ENCODE data around the gene FGD5.

The FGD5 gene

GRCh38 chr3:14907043-14907966 is 88.5 kb downstream of the FGD5 start:
- DNase-seq, result peak; percentile 10

GRCh38 chr3:14909250-14909649 is 90.5 kb downstream of the FGD5 start:
- peak; percentile 17 for DNase-seq

GRCh38 chr3:14911651-14912050 is 92.9 kb downstream of the FGD5 start:
- no peak for DNase-seq

DNA sequence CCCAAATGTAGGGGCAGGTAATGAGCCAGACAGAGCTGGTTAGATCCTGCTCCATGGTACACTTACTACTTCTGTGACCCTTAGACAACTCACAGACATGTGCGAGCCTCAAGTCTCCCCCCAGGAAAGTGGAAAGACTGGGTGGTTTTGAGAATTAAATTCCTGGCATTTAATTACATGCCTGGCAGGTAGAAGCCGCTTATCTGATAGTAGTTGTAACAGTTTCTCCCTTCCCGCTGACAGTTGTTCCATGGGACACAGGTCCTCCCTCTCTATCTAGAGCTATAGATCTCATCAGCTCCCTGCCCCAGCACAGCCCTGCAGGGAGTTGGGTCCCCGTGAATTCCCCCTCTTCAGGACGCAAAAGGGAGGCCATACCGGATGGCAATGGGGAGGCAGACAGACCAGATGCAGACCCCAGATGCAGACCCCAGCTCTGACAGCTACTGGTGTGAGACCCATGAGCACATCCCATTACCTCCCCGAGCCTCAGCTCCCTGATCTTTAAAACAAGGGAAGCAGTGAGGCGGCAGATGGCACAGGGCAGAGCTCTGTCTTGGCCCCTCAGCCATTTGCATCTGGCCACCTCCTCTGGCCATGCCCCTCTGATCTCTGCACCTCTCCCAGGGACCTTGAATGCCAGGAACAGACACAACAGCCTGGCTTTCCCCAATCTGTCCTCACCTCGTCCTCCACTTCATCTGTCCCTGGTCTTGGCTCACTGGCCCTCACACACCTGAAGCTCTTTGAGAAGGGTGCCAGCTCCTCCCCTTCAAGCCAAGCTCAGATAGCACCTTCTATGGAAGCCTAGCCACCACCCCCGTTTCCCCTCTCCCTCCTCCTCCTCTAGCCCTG is 94.5 kb downstream of the FGD5 start:
- no peak for DNase-seq

DNA sequence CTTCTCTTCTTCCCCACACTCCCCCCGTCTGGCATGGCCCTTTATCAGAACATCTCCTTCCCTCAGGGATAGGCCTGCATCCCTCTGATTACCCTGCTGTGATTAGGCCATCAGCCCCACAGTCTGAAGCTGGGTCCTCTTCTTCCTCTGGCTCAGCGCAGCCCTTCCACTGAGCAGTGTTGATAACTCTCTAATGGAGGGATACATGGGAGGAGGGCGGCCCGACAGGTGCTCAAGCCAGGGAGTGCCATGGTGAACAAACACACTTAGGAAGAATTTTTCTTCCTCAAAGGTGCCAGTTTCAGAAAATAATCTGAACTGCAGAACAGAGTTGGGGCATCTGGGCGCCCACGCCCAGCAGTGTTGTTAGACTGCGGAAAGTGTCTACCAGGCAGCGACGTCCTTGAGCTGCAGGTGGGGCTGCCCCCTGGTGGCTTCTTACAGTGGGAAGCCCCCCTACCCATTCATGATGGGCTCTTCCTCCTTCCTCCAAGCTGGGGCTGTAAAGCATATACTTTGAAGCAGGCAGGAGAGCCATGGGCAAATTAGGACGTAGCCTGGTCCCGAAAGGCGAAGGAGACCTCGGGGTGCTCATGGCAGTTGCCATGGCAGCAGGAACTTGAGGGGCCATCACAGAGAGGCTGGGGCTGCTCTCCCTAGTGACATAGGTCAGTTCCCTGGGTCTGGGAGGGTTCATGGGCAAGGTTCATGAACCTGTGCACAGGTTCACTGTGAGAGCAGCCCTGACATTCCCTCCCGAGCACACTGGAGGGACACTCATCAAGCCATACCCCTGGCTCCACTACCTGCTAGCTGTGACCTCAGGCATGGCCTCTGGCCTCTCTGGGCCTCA is 95.4 kb downstream of the FGD5 start:
- DNase-seq, result no peak

DNA sequence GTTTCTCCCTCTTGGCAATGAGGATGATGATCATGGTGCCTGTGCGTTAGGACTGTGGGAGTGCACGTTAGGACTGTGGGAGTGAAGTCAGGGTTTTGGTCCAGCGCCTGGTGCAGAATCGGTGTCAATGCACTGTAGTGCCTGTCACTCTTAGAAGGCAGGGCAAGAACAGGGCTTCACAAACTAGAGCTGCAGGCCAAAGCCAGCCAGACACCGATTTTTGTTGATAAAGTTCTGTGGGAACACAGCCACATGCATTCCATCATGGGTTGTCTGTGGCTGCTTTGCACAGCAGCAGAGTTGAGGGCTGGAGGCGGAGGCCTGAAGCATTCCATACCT is 96.0 kb downstream of the FGD5 start:
- DNase-seq, result no peak

DNA sequence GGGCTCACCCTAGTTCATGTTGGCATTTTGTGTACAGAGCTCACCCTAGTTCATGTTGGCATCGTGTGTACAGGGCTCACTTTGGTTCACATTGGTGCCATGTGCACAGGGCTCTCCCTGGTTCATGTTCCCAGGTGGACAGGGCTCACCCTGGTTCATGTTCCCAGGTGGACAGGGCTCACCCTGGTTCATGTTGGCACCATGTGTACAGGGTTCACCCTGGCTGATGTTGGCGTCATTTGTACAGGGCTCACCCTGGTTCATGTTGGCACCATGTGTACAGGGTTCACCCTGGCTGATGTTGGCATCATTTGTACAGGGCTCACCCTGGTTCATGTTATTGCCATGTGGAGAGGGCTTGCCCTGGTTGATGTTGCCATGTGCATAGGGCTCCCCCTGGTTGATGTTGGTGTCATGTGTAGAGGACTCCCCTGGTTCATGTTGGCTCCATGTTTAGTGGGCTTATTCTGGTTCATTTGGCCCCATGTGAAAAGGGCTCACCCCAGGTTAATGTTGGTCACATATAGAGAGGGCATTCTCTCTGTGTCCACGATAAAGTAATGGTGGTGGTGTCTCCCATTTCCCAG is 97.0 kb downstream of the FGD5 start:
- peak; percentile 42 for DNase-seq

DNA sequence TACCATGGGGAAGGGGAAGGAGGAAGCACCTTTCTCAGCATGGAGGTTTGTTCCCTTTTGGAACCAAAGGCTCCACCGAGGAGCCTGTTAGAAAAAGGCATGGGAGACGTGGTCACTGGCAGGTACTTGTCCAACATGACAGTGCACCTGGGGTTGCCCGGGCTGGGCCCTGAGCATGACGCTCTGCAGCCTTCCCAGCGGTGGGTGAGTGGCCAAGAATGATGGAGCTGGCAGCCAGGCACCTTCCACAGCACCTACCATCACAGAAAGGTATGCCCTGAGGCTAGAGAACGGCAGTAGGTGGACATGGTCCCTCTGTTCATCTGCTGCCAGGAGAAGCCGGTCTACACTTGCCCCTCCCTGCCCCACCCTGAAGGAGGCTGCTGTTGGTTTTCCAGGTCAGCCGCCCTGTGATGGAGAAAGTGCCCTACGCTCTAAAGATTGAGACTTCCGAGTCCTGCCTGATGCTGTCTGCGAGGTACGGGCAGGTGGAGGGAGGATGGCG is 99.6 kb downstream of the FGD5 start:
- no peak for DNase-seq

- peak; percentile 17 for DNase-seq
These were observed 101.8 kb downstream of the FGD5 start for GRCh38 chr3:14920536-14920935.

DNA sequence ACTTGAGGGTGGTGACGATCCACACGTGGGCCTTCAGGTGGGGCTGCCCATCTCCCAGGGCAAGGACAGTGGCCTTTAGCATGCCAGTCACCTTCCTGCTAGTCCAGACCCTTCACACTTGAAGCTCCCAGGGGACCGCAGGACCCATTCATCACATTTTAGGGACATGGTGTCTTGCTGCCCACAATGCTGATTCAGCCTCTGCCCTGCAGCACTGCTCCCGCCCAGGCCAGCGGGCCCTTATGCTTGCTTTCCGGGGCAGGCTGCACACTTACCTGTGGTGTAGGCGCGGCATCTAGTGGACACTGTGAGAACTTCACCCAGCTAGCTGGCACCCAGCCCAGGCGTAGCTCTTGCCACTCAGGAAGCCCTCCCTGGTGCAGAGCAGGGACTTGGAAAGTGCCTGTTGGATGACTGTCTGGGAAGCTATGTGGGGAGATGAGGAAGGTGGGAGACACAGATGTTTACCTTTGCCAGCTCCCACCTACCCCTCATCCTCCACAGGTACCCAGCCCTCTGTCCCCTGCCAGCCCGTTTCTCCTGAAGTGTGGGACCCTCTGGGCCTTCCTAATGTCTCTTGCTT is 102.4 kb downstream of the FGD5 start:
- DNase-seq, result peak; percentile 94

- no peak for DNase-seq
These were observed 103.3 kb downstream of the FGD5 start for GRCh38 chr3:14921811-14922705.

DNA sequence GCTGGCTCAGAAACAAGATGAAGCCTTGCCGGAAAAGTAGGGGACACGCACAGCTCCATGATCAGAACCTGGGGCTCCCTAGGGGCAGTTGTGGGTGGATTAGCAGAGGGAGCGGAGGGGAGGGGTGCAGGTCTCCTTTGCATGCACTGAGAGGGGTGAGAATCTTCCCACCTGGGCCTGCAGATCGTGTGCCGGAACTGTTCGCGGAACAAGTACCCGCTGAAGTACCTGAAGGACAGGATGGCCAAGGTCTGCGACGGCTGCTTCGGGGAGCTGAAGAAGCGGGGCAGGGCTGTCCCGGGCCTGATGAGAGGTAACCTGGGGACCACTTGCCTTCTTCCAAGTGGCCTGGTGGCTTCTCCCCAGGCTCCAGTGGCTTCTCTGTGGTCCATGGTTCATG is 104.1 kb downstream of the FGD5 start:
- no peak for DNase-seq

DNA sequence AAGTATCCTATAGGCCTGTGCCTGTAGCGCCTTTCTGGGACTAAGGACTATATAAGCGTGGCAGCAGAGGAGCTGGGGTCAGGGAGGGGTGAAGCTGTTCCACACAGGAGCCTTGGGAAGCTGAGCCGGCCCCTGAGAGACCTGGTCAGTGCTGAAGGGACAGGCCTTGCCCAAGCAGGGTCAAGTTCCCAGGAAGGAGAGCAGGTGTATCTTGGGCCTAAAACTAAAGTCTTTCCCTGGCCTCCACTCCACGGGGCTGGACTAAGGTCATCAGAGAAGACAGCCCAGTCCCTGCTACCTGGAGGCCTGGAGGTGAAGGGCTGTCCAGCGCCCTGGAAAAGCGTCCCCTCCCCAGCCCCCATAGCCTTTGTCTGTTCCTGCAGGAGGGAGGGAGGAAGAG is 104.7 kb downstream of the FGD5 start:
- DNase-seq, result no peak

DNA sequence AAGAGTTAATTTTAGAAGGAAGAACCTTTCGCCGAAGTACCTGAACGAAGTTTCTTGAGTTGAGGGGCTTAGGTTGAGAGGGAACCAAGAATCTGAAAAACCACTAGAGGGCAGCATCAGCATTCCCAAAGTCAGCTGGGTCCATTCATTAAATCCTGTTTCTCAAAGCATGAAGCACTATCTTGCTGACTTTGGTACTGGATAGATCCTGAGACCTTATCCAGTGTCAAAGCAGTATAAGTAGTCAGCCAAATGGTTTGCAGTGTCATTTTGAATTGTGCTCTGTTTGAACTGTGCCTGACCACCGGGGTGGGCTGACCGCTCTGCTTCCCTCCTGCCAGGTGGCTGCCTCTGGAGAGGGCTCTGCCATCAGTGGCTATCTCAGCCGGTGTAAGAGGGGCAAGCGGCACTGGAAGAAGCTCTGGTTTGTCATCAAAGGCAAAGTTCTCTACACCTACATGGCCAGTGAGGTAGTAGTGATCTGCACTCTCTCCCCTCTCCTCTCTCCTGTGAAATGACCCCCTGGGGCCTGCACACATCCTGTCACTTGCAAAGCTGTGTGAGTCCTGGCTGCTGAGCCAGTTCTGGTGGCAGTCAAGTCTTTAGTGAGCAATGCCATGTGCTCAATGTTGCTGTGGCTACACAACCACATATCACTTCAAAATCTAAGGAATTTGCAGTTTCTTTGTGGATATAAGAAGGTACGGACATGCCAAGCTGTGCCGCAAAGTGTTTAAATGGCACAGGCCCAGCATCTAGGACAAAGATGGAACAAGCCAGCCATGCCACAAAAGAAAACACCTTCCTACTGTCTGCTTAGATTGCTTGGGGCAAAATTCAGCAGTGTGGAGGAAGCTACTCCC is 107.2 kb downstream of the FGD5 start:
- peak; percentile 83 for DNase-seq

DNA sequence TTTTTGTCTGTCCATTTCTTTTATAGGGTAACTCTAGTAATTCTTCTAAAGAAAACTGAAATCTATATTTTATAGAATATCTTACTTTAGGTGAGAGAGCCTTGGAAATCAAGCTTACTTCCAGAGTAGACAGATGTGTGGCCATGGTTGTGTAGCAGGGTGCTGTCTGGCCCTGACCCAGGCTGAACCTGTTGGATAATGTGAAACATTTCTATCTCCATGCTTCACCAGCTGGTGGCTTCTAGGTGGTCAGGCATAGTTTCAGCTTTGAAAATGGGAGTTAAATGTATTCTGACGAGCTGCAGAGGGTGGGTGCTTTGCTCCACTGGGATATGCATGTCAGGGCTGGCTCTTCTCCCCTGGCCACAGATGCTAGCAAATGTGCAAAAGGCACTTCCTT is 107.8 kb downstream of the FGD5 start:
- no peak for DNase-seq

- DNase-seq, result no peak
These were observed 108.5 kb downstream of the FGD5 start for GRCh38 chr3:14927308-14927707.

DNA sequence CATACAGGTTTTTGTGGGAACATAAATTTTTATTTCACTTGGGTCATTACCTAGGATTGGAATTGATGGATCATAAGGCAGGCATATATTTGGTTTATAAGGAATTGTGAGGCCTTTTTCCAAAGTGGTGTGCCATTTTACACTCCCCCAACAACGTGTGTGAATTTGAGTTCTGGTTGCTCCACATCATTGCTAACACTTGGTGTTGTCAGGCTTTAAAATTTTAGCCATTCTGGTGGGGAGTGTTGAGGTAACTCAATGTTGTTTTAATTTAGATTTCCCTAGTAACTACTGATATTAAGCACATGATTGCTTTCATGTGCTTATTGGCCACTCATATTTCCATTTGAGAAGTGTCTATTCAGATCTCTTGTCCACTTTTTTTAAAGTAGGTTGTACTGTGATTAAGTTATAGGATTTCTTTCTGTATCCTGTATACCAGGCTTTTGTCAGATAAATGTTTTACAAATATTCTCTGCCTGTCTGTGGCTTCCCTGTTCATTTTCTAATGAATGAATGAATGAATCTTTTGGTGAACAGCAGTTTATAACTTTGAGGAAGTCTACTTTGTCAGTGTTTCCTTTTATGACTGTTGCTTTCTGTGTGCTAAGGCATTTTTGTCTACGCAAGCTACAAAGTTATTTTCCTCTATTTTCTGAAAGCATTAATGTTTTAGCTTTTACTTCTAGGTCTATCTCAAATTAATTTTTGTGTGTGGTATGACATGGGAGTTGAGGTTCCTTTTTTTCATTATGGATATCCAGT is 110.7 kb downstream of the FGD5 start:
- no peak for DNase-seq

GRCh38 chr3:14933820-14934425 is 115.2 kb downstream of the FGD5 start:
- no peak for DNase-seq

Measured in hematopoietic multipotent progenitor cell treated with erythropoietin and hydrocortisone succinate and interleukin-3 and kit ligand, for 4 days (in vitro differentiated cells).